Activated CD4-positive, alpha-beta T cell treated with anti-CD3 and anti-CD28 coated beads for 1 hour (primary cell): ENCODE measurements around the gene TAS1R3.

Experiments
- DNase-seq: peaks from one replicate; pipeline ENCODE4 v3.0.0-alpha.2; 2020

TAS1R3 gene

DNA sequence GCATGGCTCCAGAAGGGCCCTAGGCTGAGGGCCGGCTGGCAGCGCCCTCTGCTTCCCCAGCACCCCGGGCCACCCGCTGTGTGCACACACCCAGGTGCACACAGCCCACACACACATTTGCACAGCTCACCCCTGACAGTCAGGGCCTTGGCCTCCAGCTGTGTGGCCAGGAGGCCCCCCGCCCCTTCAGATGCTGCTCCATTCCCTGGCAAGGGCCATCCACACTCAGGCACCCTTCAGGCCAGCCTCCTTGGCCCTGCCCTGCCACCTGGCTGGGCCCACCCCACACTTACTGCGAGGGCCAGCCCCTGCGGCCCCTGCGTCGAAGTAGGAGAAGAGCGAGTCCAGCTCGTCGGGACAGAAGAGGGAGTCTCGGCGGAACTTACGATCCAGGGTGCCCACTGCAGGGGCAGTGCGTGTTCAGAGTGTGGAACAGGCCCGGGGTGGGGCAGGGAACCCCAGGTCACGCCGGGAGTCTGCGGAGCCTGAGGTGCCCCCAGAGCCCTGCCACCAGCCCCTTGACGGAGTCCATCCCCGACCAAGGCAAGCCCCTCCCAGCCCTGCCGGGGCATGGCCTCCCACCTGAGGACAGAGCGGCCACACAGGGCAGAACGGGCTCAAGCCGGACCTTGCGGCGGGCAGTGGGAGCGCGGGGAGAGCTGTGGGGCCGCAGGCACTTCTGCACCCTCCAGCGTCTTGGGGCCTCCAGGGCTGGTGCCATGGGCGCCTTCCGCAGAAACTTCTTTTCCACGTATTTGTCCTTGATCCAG is 35.7 kb upstream of the TAS1R3 start:
- no peak for DNase-seq

DNA sequence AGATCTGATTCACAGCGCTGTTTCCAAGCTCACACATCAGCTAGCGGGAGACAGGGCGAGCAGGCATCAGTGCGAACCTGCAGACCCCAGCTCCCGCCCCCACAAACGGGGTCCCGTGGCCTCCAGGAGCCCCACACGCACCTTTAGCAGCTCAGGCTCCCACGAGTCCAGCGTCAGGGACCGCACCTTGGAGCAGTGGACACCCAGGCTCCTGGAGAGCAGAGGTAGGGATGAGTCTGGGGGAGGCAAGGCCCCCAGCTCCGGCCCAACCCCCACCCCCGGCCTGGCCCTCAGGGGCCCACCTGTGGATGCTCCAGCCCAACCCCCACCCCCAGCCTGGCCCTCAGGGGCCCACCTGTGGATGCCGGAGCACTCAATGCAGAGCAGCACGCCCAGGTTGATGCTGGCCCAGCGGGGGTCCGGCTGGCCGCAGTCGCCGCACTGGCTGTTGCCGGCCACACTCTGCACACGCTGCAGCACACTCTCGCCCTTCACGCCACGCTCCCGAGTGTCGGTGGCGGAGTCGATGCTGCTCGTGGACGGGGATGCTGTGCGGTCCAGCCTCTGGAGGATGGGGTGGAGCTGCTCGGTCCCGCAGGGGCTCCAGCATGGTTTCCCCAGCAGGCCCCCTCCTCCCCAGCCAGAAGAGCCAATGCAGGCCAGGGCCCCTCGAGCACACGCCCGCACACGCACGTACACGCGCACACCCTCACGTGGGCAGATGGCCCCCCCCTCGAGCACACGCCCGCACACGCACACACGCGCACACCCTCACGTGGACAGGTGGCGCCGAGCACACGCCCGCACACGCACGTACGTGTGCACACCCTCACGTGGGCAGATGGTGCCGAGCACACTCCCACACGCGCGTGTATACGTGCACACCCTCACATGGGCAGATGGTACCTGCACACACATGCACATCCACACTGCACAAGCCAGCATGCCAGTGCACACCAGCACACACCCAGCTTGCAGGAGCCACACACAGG is 34.7 kb upstream of the TAS1R3 start:
- no peak for DNase-seq

- no peak for DNase-seq
Measured at GRCh38 chr1:1297802-1298424, 33.2 kb upstream of the TAS1R3 start.

DNA sequence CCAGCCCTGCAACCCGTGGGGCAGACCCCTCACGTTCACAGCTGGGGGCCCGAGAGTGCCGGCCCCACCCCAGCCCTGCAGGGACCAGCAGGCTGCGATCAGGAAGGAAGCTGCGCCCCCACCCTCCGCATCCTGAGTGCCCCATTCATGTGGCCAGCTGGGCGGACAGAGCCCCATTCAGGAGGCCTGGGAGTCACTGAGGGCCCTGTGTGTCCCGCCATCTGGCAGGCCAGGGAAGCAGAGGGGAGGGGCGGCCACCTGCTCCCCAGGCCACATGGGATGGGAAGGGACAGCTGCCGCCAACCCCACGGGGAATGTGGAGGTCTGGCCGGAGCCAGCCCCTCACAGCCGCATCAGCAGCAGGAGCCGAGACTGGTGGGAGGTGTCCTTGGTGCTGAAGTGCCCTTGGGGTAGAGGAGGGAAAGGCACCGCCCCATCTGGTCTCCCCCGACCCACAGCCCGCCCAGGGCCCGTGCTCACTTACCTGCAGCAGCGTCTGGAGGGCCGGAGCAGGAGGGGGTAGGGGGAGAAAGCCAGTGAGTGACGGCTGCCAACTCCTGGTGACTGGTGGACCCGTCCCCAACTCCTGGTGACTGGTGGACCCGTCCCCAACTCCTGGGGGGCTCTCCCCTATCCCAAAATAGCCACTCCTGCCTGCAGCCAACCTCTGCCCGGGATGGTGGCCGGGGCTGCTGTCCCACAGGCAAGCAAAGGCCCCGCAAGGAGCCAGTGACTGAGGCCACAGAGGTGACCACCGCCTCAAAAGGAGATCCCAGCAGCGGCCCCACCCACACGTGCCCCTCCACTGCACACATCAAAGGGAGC is 32.0 kb upstream of the TAS1R3 start:
- DNase-seq, result no peak

DNA sequence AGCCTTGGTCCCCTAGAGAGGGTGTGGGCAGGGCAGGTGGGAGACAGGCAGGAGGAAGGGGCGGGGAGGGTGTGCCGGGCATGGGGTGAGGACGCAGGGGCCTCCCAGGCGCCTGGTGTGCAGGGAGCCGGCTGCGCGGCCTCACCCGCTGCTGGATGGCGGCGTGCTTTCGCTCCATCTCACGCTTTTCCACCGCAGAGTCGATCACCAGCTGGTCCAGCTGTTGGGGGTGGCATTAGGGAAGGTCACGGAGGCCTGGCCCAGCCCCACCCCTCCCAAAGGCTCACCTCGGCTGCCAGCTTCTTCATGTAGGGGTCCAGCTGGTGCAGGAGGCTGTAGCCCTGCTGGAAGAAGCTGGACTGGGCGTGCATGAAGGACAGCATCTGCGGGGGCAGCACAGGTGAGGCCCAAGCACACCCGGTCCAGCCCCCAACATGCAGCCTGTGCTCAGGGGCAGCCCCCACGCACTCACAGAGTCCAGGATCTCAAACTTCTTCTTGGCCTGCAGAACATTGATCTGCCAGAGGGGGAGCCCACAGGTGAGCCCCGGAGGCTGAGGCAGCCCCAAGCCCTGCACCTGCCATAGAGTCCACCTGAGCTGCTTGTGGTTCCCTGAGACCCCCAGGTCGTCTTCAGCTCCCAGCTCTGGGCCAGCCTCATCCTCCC is 31.3 kb upstream of the TAS1R3 start:
- no peak for DNase-seq

DNA sequence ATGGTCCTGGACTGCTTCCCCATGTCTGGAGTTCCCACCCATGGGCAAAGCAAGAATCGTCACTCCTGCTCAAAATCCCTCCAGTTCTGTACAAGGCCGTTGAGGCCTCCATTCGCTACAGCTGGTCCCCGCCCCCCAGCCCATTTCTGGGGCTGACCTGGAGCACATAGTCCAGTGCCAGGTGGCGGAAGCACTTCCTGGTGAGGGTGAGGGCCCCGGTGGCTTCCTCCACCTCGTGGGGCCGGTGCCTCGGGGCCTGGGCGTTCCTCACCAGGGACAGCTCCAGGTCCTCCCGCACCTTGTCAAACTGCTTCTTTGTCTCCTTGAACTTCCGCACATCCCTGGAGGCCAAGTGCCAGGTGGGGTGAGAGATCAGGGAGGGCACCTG is 30.7 kb upstream of the TAS1R3 start:
- no peak for DNase-seq

DNA sequence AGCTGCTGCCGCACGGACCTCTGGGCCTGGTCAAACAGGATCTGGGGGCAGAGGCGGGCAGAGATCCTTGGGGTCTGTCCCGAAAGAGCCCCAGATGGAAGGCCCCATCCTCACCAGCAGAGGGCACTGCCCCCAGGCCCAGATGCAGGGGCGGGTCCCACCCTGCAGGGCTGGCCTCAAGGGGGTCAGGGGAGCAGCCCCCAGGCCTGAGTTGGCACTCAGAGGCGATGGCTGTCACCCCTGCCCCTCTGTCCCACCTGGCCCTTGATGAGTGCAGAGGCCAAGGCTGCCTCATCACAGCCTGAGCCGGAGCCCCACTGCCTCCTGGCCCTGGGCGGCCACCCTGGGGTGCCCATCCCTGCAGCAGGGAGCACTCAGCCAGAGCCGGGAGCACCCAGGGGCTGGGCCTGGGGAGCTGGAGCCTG is 29.1 kb upstream of the TAS1R3 start:
- no peak for DNase-seq

GRCh38 chr1:1302951-1303509 is 28.1 kb upstream of the TAS1R3 start:
- no peak for DNase-seq

DNA sequence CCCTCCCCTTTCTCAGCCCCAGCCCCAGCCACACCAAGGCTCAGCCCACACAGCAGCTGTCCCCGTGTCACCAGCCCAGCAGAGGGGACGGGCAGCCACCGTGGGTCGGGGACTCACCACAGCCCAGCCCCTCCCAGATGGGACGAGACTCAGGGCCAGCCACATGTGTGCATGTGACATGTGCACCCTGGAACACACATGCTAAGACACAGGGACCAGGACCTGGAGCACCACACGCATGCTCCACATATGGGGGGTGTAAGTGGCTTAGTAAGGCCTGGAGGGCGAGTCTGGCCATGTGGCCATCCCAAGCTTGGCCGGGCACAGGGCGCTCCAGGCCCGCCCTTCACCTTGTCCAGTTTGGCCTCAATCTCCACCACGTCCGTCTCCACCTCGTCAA is 27.3 kb upstream of the TAS1R3 start:
- DNase-seq, result no peak

GRCh38 chr1:1304331-1305299 is 26.5 kb upstream of the TAS1R3 start:
- no peak for DNase-seq

DNA sequence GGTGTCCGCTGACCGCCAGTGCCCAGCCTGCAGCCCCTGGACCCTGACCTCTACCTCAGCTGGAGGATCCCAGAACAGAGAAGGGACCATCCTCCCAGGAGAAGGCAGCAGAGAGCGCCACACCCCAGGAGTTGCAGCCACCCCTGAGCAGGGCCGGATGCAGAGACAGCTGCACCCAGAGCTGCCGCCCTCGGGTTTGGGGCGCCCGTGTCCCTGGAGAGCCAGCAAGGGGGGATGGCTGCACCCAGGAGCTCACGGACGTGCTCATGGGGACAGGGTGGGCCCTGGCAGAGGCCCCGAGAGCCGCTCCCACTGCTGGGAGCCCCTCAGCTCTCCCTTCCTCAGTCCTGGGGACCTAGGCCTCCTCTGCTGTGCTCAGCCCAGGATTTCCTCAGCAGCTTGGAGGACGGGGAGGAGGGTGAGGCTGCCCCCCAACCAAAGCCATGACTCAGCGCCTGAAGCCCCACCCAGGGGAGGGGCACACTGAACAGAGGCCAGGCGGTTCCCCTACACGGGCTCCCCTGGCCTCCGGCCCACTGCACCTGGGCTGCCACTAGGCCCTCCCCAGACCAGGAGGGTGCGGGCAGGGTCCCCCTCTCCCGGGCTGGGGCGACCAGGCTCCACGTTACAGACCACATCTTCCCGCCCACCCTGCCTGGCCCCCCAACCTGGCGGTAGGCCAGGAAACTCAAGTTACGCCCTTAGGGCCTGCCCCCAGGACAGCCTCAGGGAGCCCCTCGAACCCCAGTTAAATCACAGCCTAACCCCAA is 25.6 kb upstream of the TAS1R3 start:
- peak; percentile 56 for DNase-seq

DNA sequence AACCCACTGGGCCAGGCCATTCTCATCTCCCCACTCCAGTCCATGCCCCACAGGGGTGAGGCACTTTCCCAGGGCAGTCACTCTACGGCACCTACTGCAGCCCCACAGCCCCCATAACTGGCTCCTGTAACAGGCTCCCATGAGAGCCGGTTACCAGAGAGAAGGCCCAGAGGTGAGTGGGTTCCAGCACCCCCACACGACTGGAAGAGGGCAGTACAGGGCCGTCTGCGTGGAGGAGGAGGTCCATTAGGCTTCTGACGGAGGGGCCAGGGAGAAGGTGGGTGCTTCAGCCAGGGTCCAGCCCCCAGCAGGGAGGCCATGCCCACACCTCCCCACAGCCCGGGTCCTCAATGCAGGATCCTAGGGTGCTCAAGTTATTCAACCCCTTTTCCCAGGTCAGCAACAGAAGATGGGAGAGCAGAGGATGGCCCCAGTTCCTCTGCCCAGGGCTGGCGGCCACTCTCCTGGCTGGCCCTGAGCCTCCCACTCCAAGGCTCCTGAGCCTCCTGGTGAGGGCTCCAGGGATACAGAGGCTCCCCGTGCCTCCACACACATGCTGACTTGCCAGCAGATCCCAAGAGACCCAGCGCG is 24.9 kb upstream of the TAS1R3 start:
- DNase-seq, result no peak

DNA sequence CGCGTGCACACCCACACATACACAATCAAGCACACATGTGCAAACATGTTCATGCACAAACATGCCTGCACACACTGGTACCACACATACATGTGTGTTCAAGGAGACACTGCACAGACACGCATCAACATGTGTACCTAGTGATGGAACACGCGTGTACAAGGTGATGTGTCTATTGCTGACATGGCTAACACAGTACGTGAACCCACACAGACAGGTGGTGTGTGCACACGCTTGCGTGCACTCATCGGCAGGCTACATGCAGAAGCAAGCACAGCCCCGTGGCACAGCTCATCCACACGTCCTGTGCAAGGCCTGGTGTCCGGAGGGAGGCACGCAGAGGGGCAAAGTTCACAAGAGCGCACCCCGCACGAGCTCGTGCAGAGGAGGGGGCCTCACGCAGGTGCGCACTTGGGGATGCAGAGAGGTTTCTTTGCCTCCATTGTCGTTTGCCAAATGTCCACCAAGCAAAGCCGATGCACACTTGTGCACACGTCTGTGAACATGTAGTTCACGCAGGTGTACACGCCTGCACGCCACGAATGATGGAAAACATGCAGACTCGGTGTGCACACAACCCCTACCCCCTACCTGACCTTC is 24.3 kb upstream of the TAS1R3 start:
- DNase-seq, result no peak

DNA sequence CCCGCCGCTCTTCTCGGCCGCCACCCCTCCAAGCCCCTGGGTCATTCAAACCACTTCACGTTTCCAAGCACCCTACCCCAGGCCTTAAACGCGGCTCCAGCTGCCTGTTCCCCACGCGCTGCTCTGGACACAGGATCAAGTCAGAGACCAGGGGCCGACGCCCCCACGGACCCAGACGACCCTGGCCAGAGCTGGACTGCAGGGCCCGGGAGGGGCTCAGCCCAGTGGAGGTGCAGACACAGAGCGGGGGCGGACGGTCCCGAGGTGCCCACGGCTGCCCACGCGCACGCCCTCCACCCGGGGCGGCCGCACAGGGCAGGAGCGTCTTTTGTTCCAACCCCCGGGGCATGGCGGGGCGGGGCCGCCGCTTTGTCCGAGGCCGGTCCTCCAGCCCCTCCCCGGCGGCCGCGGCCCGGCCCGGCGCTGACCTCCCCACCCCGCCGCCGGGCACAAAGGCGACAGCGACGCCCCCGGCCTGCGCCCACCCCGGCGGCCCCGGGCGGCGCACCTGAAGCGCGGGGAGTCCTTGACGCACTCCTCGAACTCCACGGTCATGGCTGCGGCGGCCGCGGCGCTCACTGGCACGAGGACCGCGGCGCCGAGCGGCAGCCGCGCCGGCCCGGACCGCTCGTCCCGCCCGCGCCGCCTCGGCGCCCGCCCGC is 23.7 kb upstream of the TAS1R3 start:
- no peak for DNase-seq

GRCh38 chr1:1307923-1308755 is 22.9 kb upstream of the TAS1R3 start, which contains the start of the genes ACAP3 and PUSL1:
ACAP3 (minus strand) TSS chr1:1307930; CDS start chr1:1307815, 115 bp downstream.
PUSL1 (plus strand) TSS chr1:1308597; CDS start chr1:1308644, 47 bp downstream.
- peak; percentile 84 for DNase-seq

- DNase-seq, result no peak
Measured at GRCh38 chr1:1308756-1309250, 22.3 kb upstream of the TAS1R3 start.
